Skin of body (tissue), 2 donors: ENCODE data around the gene PGAM1. TPM values are rescaled to one million over a fixed set of nuclear protein-coding genes. Genes with fewer than 3 reads are reported as not detected.
"Not testable (repeated sequence)": the region's sequence is repeated elsewhere in the genome, so short reads cannot be mapped to it uniquely, and the experiment has no call there.

Experiments
- DNase-seq: peaks from one replicate; lab custom pipeline; 2025; lab: John Stamatoyannopoulos, UW
- total RNA-seq: library from RNA; depleted of rRNA; stranded (reverse); fragments of >200 nt; gene quantifications from one replicate; pipeline ENCODE4 v1.2.3, GENCODE V29; 2014

PGAM1 gene
- total RNA-seq, 1 donor from 2014 or later, result 94.6 TPM

- no peak for DNase-seq
Observed at GRCh38 chr10:97407952-97408248, 18.1 kb upstream of the PGAM1 start.

- no peak for DNase-seq
Observed at GRCh38 chr10:97408496-97408992, 17.4 kb upstream of the PGAM1 start.

- no peak for DNase-seq
Observed at GRCh38 chr10:97411406-97411805, 14.6 kb upstream of the PGAM1 start.

- no peak for DNase-seq
Observed at GRCh38 chr10:97412891-97413304, 13.1 kb upstream of the PGAM1 start.

GRCh38 chr10:97416565-97416964 lies 9.4 kb upstream of the PGAM1 start:
- DNase-seq, result no peak

GRCh38 chr10:97423757-97424098 lies 2.3 kb upstream of the PGAM1 start:
- DNase-seq, result not testable (repeated sequence)

- no peak for DNase-seq
Observed at GRCh38 chr10:97426776-97427570, 982 bp downstream of the PGAM1 start.

GRCh38 chr10:97427571-97428179 lies 1.7 kb downstream of the PGAM1 start:
- DNase-seq, result no peak

GRCh38 chr10:97428572-97428981 lies 2.6 kb downstream of the PGAM1 start:
- peak; percentile 13 for DNase-seq

- DNase-seq, result no peak
Observed at GRCh38 chr10:97434055-97434454, 8.1 kb downstream of the PGAM1 start.

GRCh38 chr10:97434557-97434956 lies 8.6 kb downstream of the PGAM1 start:
- no peak for DNase-seq

- no peak for DNase-seq
Observed at GRCh38 chr10:97435211-97435610, 9.2 kb downstream of the PGAM1 start.

- no peak for DNase-seq
Observed at GRCh38 chr10:97442277-97442676, 16.3 kb downstream of the PGAM1 start.

GRCh38 chr10:97444212-97444611 lies 18.2 kb downstream of the PGAM1 start:
- no peak for DNase-seq

- DNase-seq, result no peak
Observed at GRCh38 chr10:97445357-97445721, 19.3 kb downstream of the PGAM1 start.

- peak; percentile 96 for DNase-seq
Observed at GRCh38 chr10:97445722-97446639, 20.0 kb downstream of the PGAM1 start, which contains the start of the genes EXOSC1 and ZDHHC16. Gene EXOSC1, minus strand, starts transcription at chr10:97446006. Its CDS starts 21 bp downstream, at chr10:97445985. Gene ZDHHC16, plus strand, starts transcription at chr10:97446175. Its CDS starts 5,501 bp downstream, at chr10:97451676.

GRCh38 chr10:97450828-97451227 lies 24.8 kb downstream of the PGAM1 start:
- DNase-seq, result no peak

GRCh38 chr10:97451605-97452004 lies 25.6 kb downstream of the PGAM1 start:
- DNase-seq, result no peak

GRCh38 chr10:97452352-97452751 lies 26.4 kb downstream of the PGAM1 start:
- DNase-seq, result no peak

- peak; percentile 7 for DNase-seq
Observed at GRCh38 chr10:97454330-97455036, 28.5 kb downstream of the PGAM1 start.

GRCh38 chr10:97456034-97456685 lies 30.2 kb downstream of the PGAM1 start:
- DNase-seq, result no peak
